H1 (cell line): ENCODE measurements around the gene PRLH.

Experiments
- EZH2 ChIP-seq: fragments of 200-600 bp; sonication (generic); IDR thresholded peaks from 2 replicates; pipeline ENCODE4 v1.7.1; 2012; ENCODE audit warnings: low read depth, mild to moderate bottlenecking, moderate library complexity, low read length, inconsistent platforms; ENCODE audit not compliant: severe bottlenecking
- FOSL1 ChIP-seq: IDR thresholded peaks from 2 replicates; pipeline ENCODE4 v1.6.1; 2011; ENCODE audit warnings: mild to moderate bottlenecking, low read depth, low read length, moderate library complexity; ENCODE audit not compliant: insufficient read depth
- PHF8 ChIP-seq: fragments of 200-600 bp; sonication (generic); conservative IDR thresholded peaks from 2 replicates; pipeline ENCODE4 v1.7.1; 2012; ENCODE audit warnings: low read depth, mild to moderate bottlenecking, inconsistent platforms, low read length, moderate library complexity
- POLR2AphosphoS5 ChIP-seq: IDR thresholded peaks from 2 replicates; pipeline ENCODE4 v1.6.1; 2011; ENCODE audit warnings: low read depth, low read length
- RAD21 ChIP-seq, 2 experiments: IDR thresholded peaks in 1 of 2; conservative IDR thresholded peaks in 1 of 2; 2 replicates each; pipeline ENCODE4 v1.6.1; 2011; ENCODE audit warnings: low read depth in 2 of 2, low read length in 2 of 2, improper control_type of control experiment in 1 of 2, inconsistent platforms in 1 of 2, mild to moderate bottlenecking in 1 of 2, moderate library complexity in 1 of 2
- RNF2 ChIP-seq: fragments of 200-900, 300-1000 bp; sonication (generic); IDR thresholded peaks from 2 replicates; pipeline ENCODE4 v1.7.1; 2016; ENCODE audit warnings: borderline replicate concordance, low read depth, mild to moderate bottlenecking, antibody characterized with exemption, low read length; ENCODE audit not compliant: poor library complexity, severe bottlenecking; ENCODE audit errors: missing control alignments
- SIN3A ChIP-seq, 2 experiments: IDR thresholded peaks in 1 of 2; conservative IDR thresholded peaks in 1 of 2; 2 replicates each; pipeline ENCODE4 v1.6.1; 2011 to 2012; ENCODE audit warnings: low read length in 2 of 2, improper control_type of control experiment in 1 of 2, low read depth in 1 of 2, mild to moderate bottlenecking in 1 of 2
- SP1 ChIP-seq: IDR thresholded peaks from 2 replicates; pipeline ENCODE4 v1.6.1; 2011; ENCODE audit warnings: low read depth, low read length
- SUZ12 ChIP-seq: fragments of 200-600 bp; sonication (generic); IDR thresholded peaks from 2 replicates; pipeline ENCODE4 v1.6.1; 2012; ENCODE audit warnings: mild to moderate bottlenecking, inconsistent platforms, low read length, moderate library complexity, mixed read lengths
- TCF12 ChIP-seq: IDR thresholded peaks from 2 replicates; pipeline ENCODE4 v1.6.1; 2011; ENCODE audit warnings: low read depth, mild to moderate bottlenecking, low read length
- TEAD4 ChIP-seq: IDR thresholded peaks from 2 replicates; pipeline ENCODE4 v1.6.1; 2012; ENCODE audit warnings: low read depth, low read length, inconsistent platforms, mixed read lengths
- YY1 ChIP-seq: IDR thresholded peaks from 2 replicates; pipeline ENCODE4 v1.6.1; 2011; ENCODE audit warnings: low read depth, mild to moderate bottlenecking, low read length
- TF ChIP-seq, protein P1 (sequence below), 3 experiments: IDR thresholded peaks; 1 replicate in 2 of 3; 2 replicates in 1 of 3; pipeline versions ENCODE4 v1.5.1 to v1.6.1; 2011; ENCODE audit warnings: low read length in 3 of 3, mild to moderate bottlenecking in 3 of 3, inconsistent platforms in 2 of 3, low read depth in 1 of 3, moderate library complexity in 1 of 3; ENCODE audit not compliant: insufficient read depth in 1 of 3; ENCODE audit errors: control extremely low read depth in 1 of 3

DNA sequence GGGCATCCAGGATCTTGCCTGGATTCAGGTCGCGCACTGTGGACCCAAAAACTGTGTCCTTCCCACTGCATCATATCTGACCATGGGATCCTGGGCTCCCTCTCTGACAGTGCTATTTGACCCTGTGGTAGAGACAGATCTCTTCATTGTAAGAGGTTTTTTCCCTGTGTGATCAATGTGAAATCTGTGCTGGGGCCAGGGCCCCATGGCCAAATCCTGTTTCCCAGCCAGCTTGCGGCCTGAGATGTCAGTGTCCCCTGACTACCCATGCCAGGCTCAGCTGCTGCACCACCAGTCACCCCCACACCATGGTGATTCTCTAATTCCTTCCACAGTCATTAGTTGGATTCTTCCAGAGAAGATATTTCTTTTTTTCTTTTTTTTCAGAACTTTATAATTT is 3.5 kb downstream of the PRLH start:
- no peak for TF ChIP-seq SUZ12
- TF ChIP-seq SIN3A (conservative IDR thresholded peaks at IDR 0.05 in 1 of 2, IDR thresholded peaks at IDR 0.05 in 1 of 2; ENCODE audit: low read depth in 1 of 2, low read length in 2 of 2): no peak
- no peak for TF ChIP-seq RNF2
- TF ChIP-seq, protein P1, sequence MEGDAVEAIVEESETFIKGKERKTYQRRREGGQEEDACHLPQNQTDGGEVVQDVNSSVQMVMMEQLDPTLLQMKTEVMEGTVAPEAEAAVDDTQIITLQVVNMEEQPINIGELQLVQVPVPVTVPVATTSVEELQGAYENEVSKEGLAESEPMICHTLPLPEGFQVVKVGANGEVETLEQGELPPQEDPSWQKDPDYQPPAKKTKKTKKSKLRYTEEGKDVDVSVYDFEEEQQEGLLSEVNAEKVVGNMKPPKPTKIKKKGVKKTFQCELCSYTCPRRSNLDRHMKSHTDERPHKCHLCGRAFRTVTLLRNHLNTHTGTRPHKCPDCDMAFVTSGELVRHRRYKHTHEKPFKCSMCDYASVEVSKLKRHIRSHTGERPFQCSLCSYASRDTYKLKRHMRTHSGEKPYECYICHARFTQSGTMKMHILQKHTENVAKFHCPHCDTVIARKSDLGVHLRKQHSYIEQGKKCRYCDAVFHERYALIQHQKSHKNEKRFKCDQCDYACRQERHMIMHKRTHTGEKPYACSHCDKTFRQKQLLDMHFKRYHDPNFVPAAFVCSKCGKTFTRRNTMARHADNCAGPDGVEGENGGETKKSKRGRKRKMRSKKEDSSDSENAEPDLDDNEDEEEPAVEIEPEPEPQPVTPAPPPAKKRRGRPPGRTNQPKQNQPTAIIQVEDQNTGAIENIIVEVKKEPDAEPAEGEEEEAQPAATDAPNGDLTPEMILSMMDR (IDR thresholded peaks at IDR 0.05; ENCODE audit: control extremely low read depth in 1 of 3, insufficient read depth in 1 of 3, low read depth in 1 of 3, low read length in 3 of 3): no peak
- TF ChIP-seq POLR2AphosphoS5: no peak
- TF ChIP-seq TCF12: no peak
- no peak for TF ChIP-seq YY1
- no peak for TF ChIP-seq EZH2
- no peak for TF ChIP-seq PHF8
- no peak for TF ChIP-seq FOSL1
- no peak for TF ChIP-seq TEAD4
- TF ChIP-seq SP1: no peak
- no peak for TF ChIP-seq RAD21 (IDR thresholded peaks at IDR 0.05 in 1 of 2, conservative IDR thresholded peaks at IDR 0.05 in 1 of 2; ENCODE audit: low read depth in 2 of 2, low read length in 2 of 2)
